Uterus (tissue), 2 donors: Measurements from ENCODE around the gene KCNQ1.

ENCODE experiments used
- CTCF ChIP-seq, 4 experiments: fragments of 200-600 bp in 2 of 4; fragments of 450-650 bp in 2 of 4; sonication (generic) in 2 of 4; IDR thresholded peaks; one replicate each; pipeline ENCODE4 v1.5.1; 2016 to 2019; ENCODE audit warnings: antibody characterized with exemption in 4 of 4, mild to moderate bottlenecking in 2 of 4, moderate library complexity in 1 of 4
- POLR2A ChIP-seq, 2 donors: fragments of 450-650 bp; IDR thresholded peaks; one replicate each; pipeline ENCODE4 v1.6.1; 2016; ENCODE audit warnings: antibody characterized with exemption in 2 of 2, mild to moderate bottlenecking in 1 of 2, moderate library complexity in 1 of 2

GRCh38 chr11:2558861-2559526 lies 114.2 kb downstream of the KCNQ1 start:
- no peak for TF ChIP-seq POLR2A (IDR thresholded peaks at IDR 0.05)
- no peak for TF ChIP-seq CTCF (IDR thresholded peaks at IDR 0.05)
